Measurements from ENCODE around the gene CEBPG. TPM values are rescaled to one million over a fixed set of nuclear protein-coding genes. Genes with fewer than 3 reads are reported as not detected.

Gene CEBPG
- polyA plus RNA-seq, 1 donor from 2014 or later = 67.5 TPM

DNA sequence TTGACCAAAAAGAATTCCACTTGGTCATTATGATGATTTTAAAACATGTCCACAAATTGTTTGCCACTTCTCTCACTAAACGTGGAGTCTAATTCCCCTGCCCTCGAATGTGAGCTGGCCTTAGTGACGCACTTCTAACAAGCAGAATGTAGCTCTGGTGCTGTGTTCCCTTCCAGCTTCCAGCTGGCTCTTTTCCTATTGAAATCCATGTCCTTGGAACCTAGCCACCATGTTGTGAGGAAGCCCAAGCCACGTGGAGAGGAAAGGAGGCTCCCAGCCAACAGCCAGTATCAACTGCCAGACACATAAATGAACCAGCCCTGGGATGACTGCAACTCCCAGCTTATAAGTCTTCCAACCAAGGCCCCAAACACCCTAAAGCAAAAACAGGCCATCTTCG lies 47.6 kb upstream of the CEBPG start:
- no peaks in the 10 kb centered on the region for H3K9me3 ChIP-seq (ENCODE audit: low read length)
- H3K36me3 ChIP-seq (ENCODE audit: insufficient read depth, low read length) = no peaks in the 10 kb centered on the region
- H2AFZ ChIP-seq (ENCODE audit: low read depth, low read length) = no peak overlapping the region
- H3K27me3 ChIP-seq (ENCODE audit: insufficient read depth, low read depth, low read length) = no peaks in the 10 kb centered on the region
- no peak overlapping the region for H3K4me2 ChIP-seq (ENCODE audit: low read length)
- no peak overlapping the region for H3K9ac ChIP-seq (ENCODE audit: low read length)
- no peak overlapping the region for H3K4me3 ChIP-seq (ENCODE audit: low read length)
- TF ChIP-seq, protein P1, sequence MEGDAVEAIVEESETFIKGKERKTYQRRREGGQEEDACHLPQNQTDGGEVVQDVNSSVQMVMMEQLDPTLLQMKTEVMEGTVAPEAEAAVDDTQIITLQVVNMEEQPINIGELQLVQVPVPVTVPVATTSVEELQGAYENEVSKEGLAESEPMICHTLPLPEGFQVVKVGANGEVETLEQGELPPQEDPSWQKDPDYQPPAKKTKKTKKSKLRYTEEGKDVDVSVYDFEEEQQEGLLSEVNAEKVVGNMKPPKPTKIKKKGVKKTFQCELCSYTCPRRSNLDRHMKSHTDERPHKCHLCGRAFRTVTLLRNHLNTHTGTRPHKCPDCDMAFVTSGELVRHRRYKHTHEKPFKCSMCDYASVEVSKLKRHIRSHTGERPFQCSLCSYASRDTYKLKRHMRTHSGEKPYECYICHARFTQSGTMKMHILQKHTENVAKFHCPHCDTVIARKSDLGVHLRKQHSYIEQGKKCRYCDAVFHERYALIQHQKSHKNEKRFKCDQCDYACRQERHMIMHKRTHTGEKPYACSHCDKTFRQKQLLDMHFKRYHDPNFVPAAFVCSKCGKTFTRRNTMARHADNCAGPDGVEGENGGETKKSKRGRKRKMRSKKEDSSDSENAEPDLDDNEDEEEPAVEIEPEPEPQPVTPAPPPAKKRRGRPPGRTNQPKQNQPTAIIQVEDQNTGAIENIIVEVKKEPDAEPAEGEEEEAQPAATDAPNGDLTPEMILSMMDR (IDR thresholded peaks at IDR 0.05; ENCODE audit: poor library complexity, severe bottlenecking) = no peak
- TF ChIP-seq TAF1 (IDR thresholded peaks at IDR 0.05; ENCODE audit: low read depth) (no peak), RAD21 (conservative IDR thresholded peaks at IDR 0.05) (no peak), POLR2AphosphoS5 (IDR thresholded peaks at IDR 0.05) (no peak), EZH2 (IDR thresholded peaks at IDR 0.05; ENCODE audit: borderline replicate concordance, insufficient read depth, low read length, poor library complexity, severe bottlenecking) (no peak), SMC3 (conservative IDR thresholded peaks at IDR 0.05; ENCODE audit: poor library complexity) (no peak), MXI1 (conservative IDR thresholded peaks at IDR 0.05; ENCODE audit: poor library complexity, severe bottlenecking) (no peak), EP300 (conservative IDR thresholded peaks at IDR 0.05; ENCODE audit: poor library complexity, severe bottlenecking) (no peak)
- TF ChIP-seq, protein P2, sequence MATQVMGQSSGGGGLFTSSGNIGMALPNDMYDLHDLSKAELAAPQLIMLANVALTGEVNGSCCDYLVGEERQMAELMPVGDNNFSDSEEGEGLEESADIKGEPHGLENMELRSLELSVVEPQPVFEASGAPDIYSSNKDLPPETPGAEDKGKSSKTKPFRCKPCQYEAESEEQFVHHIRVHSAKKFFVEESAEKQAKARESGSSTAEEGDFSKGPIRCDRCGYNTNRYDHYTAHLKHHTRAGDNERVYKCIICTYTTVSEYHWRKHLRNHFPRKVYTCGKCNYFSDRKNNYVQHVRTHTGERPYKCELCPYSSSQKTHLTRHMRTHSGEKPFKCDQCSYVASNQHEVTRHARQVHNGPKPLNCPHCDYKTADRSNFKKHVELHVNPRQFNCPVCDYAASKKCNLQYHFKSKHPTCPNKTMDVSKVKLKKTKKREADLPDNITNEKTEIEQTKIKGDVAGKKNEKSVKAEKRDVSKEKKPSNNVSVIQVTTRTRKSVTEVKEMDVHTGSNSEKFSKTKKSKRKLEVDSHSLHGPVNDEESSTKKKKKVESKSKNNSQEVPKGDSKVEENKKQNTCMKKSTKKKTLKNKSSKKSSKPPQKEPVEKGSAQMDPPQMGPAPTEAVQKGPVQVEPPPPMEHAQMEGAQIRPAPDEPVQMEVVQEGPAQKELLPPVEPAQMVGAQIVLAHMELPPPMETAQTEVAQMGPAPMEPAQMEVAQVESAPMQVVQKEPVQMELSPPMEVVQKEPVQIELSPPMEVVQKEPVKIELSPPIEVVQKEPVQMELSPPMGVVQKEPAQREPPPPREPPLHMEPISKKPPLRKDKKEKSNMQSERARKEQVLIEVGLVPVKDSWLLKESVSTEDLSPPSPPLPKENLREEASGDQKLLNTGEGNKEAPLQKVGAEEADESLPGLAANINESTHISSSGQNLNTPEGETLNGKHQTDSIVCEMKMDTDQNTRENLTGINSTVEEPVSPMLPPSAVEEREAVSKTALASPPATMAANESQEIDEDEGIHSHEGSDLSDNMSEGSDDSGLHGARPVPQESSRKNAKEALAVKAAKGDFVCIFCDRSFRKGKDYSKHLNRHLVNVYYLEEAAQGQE (IDR thresholded peaks at IDR 0.05; ENCODE audit: borderline replicate concordance) = no peak
- no peaks in the 10 kb centered on the region for H3K79me2 ChIP-seq (replicated peaks; ENCODE audit: insufficient read depth, low read length)
- H3K27ac ChIP-seq (ENCODE audit: low read length) = no peak overlapping the region
- no peaks in the 10 kb centered on the region for H4K20me1 ChIP-seq (ENCODE audit: insufficient read depth)
- no peaks in the 10 kb centered on the region for H3K9me2 ChIP-seq (ENCODE audit: insufficient read depth, low read length)
- H3F3A ChIP-seq (ENCODE audit: insufficient read depth, low read length, poor library complexity, severe bottlenecking) = no peaks in the 10 kb centered on the region

DNA sequence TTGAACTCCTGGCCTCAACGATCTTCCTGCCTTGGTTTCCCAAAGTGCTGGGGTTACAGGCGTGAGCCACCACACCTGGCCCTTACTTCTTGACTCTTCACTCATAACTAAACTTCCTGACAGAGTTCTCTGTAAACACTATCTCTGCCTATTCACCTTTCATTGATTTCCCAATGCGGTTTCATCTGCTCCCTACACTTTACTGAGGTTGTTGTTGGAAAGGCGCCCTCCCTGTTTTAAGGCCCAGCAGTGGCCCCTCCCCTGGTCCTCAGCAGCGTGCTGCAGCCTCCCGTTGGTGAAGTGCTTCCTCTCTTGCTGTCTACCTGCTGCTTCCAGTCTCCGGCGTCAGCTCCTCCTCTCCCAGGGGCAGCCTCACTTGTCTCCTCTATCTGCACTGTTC lies 44.4 kb upstream of the CEBPG start:
- no peak overlapping the region for H2AFZ ChIP-seq (ENCODE audit: low read depth, low read length)
- no peaks in the 10 kb centered on the region for H3K9me2 ChIP-seq (ENCODE audit: insufficient read depth, low read length)
- no peaks in the 10 kb centered on the region for H3K79me2 ChIP-seq (replicated peaks; ENCODE audit: insufficient read depth, low read length)
- no peaks in the 10 kb centered on the region for H3K36me3 ChIP-seq (ENCODE audit: insufficient read depth, low read length)
- H3F3A ChIP-seq (ENCODE audit: insufficient read depth, low read length, poor library complexity, severe bottlenecking) = no peaks in the 10 kb centered on the region
- TF ChIP-seq MXI1 (conservative IDR thresholded peaks at IDR 0.05; ENCODE audit: poor library complexity, severe bottlenecking) (no peak), RAD21 (conservative IDR thresholded peaks at IDR 0.05) (no peak), TAF1 (IDR thresholded peaks at IDR 0.05; ENCODE audit: low read depth) (no peak)
- H3K27me3 ChIP-seq (ENCODE audit: insufficient read depth, low read depth, low read length) = no peaks in the 10 kb centered on the region
- no peak overlapping the region for H3K9ac ChIP-seq (ENCODE audit: low read length)
- H3K4me2 ChIP-seq (ENCODE audit: low read length) = no peak overlapping the region
- H4K20me1 ChIP-seq (ENCODE audit: insufficient read depth) = no peaks in the 10 kb centered on the region
- H3K9me3 ChIP-seq (ENCODE audit: low read length) = no peaks in the 10 kb centered on the region
- no peak overlapping the region for H3K27ac ChIP-seq (ENCODE audit: low read length)
- H3K4me3 ChIP-seq (ENCODE audit: low read length) = no peak overlapping the region

DNA sequence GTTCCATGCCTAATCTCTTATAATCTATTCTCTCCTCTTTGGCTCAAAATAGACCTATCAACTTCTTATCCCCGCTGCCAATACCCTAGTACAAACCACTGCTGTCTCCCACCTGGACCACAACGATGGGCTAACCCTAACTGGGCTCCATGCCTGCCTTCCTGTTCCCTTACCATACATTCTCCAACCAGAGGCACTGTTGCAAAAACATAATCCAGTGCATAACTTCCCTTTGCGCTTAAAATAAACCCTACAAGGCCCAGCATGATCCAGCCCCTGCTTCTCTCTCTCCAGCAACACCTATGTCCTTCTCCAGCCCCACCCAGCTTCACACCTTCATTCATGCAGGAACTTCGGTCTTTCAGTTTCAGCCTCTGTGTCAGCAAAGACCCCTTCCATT lies 43.8 kb upstream of the CEBPG start:
- Histone ChIP-seq H3K27me3 (ENCODE audit: insufficient read depth, low read depth, low read length) (no peaks in the 10 kb centered on the region), H3K9ac (ENCODE audit: low read length) (no peak overlapping the region), H3K36me3 (ENCODE audit: insufficient read depth, low read length) (no peaks in the 10 kb centered on the region), H3K4me3 (ENCODE audit: low read length) (no peak overlapping the region), H3K27ac (ENCODE audit: low read length) (no peak overlapping the region), H2AFZ (ENCODE audit: low read depth, low read length) (no peak overlapping the region), H3K9me2 (ENCODE audit: insufficient read depth, low read length) (no peaks in the 10 kb centered on the region), H3K4me2 (ENCODE audit: low read length) (no peak overlapping the region), H3K79me2 (replicated peaks; ENCODE audit: insufficient read depth, low read length) (no peaks in the 10 kb centered on the region), H3K9me3 (ENCODE audit: low read length) (no peaks in the 10 kb centered on the region), H3F3A (ENCODE audit: insufficient read depth, low read length, poor library complexity, severe bottlenecking) (no peaks in the 10 kb centered on the region), H4K20me1 (ENCODE audit: insufficient read depth) (no peaks in the 10 kb centered on the region)
- no peak for TF ChIP-seq EZH2 (IDR thresholded peaks at IDR 0.05; ENCODE audit: borderline replicate concordance, insufficient read depth, low read length, poor library complexity, severe bottlenecking)
- TF ChIP-seq, protein P1 (IDR thresholded peaks at IDR 0.05; ENCODE audit: poor library complexity, severe bottlenecking) = no peak
- TF ChIP-seq TAF1 (IDR thresholded peaks at IDR 0.05; ENCODE audit: low read depth) = no peak
- TF ChIP-seq, protein P2 (IDR thresholded peaks at IDR 0.05; ENCODE audit: borderline replicate concordance) = no peak
- no peak for TF ChIP-seq EP300 (conservative IDR thresholded peaks at IDR 0.05; ENCODE audit: poor library complexity, severe bottlenecking)
- no peak for TF ChIP-seq RAD21 (conservative IDR thresholded peaks at IDR 0.05)
